GM18861 (cell line): ENCODE results near the gene TMEM164.

ENCODE experiments used
- ATAC-seq: cut with Tn5 transposase; IDR thresholded peaks from one replicate; pipeline ENCODE4 v1.9.1; 2021; ENCODE audit not compliant: unreplicated experiment

TMEM164 gene

DNA sequence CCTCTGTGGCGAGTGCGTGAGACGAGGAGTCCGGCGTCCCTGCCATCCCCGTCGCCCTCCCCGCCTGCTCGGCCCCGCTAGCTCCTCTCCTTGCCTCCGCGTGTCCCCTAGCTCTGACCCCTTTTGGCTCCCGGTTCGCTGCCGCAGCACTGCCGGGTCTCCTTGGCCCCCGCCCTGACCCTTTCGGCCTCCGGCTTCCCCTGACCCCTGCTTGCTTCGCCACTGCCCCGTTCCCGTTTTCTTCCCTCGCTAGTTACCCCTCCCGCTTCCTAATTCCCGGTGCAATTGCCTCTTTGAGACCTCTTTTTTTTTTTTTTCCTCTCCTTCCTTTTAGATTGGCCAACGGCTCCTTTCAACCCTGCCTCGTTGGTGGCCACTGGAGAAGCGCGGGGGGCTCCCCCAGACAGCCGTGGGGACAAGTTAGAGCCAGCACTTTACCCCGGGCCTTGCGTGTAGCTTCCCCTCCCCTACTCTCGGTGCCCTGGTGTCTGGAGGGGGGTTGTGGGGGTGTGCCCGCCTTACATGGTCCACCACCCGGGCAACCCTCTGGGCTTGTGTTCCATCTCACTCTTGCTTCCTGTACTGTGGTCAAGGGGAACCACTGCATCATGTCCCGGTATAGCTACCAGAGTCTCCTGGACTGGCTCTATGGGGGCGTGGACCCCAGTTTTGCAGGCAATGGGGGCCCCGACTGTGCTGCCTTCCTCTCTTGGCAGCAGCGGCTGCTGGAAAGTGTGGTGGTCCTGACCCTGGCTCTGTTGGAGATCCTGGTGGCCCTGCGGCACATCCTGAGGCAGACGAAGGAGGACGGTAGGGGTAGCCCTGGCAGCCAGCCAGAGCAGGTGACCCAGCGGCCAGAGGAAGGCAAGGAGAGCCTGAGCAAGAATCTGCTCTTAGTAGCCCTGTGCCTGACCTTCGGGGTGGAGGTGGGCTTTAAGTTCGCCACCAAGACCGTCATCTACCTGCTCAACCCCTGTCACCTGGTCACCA lies 548 bp downstream of the TMEM164 start:
- no peak for ATAC-seq

DNA sequence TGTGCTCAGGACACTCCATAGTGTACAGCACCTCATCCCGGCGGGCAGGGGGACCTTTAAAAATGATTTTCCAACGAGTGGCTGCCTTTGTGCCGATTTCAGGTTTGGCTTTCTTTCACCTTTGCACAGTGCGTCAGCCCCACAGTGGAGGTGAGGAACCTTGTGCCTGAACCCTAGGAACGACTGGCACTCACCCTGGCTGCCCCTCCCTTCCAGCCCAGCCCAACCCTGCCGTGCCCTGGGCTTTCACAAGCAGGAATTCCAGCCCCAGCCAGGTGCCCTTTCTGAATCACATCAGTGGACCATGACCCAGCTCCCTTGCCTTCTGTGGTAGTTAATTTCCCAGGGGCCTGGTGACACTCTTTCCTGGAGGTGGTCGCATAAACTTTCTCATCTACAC lies 1.3 kb downstream of the TMEM164 start:
- no peak for ATAC-seq

DNA sequence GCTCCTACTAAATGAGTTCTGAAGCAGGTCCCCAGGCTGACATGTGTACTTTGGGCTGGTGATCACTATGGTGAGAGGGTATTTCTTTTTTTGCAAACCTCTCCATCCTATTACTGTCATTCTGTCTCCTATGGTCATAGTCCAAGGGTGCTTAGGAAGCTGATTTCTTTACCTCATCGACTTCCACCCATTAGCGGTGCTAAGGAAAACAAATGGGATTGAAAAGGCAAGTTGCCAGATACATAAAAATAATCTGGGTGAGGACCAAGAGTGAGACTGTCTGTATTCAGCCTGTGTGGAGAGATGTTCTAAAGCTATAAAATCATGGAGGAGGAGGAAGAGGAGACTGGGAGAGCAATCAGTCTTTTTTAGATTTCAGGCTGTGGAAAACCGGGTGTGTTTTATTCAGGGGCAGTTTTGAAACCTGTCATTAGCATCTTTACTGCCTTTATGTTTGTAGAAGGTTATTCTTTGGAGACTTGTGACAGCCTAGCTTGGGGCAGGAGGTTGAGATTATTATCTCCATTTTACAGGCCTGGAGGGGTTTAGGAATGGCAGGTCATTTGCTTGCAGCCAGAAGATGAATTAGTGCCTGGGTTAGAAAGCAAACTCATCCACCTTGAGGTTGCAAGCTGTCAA lies 1.9 kb downstream of the TMEM164 start:
- ATAC-seq, result no peak

DNA sequence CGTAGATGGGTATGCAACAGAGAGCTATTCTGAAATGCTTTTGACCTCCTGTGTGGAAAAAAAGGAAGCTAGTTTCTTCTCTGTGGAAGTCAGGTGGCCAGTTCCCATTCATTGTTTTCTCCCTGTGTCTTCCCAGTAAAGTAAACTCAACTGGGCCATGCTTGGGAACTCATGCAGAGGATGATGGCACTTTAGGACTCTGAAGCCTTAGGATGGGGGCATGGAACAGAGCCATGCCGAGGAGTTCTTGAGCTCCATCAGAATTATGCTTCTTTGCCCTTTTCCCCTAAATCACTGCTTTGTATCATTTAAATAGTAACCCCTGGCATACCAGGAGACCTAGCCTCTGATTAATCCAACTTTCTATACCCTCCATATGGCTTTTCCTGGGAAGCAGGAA lies 3.2 kb downstream of the TMEM164 start:
- no peak for ATAC-seq

DNA sequence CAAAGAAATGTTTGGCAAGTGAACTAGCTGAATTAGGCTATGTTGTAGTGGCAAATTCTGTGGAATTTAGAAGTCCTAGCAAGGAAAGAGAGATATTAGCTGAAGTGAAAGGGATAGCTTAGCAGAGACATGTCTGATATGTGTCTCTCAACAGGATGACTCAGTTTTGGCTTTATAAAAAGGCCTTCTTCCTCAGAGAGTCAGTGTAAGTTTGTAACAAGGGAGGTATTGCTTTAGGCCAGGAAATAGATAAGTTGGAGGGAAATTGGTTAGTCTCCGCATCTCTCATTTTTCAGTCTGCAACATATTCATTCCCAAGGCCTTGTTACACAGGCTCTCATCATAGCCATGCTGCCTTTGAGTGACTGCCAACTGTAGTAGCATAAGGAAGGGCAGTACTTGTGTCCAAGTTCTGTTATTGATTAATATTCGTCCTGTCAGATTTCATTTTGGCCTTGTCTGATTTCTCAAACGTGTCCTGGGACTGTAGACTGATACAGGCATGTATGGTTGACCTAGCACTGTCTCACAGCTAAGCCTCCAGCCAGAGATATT lies 4.0 kb downstream of the TMEM164 start:
- ATAC-seq, result no peak

DNA sequence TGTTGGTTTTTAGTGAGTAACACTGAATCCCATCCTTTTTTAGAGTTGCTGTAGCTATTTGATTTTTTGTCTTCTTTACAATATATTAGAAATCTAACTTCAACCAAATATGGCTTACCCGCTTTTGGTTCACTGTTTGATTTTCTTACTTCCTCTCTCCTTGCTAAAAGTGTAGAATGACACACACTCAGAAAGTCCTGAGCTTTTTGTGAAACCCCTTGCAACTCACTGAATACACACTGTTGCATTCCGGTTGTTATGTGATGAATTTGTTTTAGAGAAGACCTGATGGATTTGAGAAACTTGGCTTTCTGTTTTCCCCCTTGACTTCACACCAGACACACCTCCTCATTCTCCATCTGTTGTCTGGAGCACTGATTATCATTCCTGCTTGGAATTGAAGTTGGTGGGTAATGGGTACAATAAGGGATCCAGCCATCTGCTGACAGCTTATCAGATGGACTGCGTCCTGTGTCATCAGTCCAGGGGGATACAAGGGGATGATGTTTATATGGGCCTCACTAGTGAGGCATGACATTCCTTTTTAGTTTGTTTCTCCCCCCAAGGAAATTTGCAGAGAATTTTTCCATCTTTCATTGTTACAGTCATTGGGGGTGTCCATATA lies 5.2 kb downstream of the TMEM164 start:
- no peak for ATAC-seq

DNA sequence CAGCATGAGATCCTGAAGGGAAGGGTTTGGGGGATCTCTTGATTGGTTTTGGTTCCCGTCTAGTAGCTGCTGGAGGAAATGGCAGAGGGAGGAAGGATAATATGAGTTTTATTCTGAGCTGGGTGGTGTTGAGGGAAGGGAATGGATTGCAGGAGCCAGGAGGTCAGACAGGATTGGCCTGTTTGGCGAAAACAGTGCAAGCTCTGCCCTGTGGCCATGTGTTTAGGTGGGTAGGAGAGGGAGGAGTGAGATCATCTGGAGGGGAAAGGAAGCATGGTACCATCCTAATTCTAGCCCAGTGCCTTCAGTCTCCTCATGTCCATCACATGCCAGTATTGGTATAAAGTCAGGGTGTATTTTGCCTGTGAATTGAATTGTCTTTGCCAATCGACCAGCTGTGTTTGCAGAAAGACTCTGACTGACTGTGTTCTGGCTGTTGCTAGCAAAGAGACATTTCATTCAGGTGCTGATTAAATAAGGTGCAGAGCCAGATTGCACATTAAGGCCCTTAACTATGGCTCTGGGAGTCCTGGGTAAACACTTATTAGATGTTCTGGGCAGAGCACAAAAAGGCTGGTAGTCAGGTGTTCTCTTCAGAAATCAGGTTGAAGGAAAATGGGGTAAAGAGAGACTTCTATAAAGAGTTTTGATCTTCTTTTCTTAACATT lies 10.0 kb downstream of the TMEM164 start:
- no peak for ATAC-seq

DNA sequence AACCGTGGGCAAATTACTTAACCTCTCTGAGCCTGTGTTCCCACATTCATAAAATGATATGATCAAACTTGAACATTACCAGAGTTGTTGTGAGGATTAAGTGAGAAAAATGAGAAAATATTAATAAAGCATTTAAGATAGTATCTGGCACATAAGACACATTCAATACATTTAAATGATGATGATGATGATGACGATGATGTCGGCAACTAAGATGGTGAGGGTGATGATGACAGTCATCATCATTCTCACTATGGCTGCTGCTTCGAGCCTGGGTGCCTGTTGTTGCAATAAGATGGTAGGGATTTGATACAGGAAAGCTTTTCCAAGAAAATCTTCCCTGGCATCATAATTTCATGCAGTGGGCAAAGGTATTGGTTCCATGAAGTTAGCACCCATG lies 11.1 kb downstream of the TMEM164 start:
- no peak for ATAC-seq

DNA sequence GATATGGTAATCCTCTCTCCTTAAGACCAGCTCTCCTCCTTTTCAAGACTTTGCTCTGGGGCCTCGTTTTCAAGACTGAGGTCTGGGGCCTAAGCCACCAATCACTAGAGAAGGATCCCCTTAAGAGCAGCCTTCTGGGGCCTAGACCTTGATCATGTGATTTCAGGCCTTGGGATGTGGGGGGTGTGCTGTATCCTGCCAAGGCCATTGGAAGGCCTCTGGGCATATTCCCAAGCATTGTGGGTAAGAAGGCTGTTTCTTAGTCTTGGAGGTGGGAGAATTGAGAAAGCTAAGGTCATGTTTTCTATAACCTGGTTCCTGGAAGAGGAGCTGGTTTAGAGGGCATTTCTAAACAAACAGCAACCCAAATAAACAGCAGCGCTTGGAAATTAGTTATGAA lies 12.1 kb downstream of the TMEM164 start:
- ATAC-seq, result no peak

DNA sequence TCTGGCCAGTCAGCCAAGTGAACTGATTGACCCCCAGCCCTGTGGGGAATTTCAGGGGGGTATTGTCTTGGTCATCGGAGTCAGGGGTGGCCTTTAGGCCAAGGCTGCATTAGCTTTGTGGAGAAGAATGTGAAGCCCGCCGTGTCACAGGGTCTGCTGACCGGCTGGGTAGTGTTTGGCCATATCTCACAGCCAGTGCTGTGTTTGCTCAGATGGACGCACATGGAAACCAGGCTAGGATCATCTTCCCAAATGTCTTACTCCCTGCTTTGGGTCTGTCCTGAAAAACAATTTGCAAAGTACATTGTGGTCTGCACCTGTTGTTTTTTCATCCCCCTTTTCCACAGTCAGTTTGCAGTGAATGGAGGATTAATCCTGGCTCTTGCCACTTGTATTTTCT lies 13.0 kb downstream of the TMEM164 start:
- no peak for ATAC-seq

DNA sequence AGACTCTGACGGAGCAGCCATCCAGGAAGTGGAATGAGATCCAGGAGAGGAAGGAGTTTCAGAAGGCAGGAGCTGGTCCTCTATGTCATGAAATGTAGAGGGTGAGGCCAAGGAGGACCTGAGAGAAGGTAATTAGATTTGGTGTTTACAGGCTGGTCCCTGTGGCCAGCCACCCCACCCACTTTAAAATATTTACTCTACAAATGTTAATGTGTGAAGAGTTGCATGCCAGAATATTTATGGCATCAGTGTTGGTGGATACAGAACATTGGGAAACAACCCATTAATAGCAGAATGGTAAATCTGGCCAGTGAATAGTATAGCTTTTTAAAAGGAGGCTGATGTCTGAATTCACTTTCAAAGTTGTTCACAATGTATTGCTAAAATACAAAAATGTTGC lies 17.6 kb downstream of the TMEM164 start:
- no peak for ATAC-seq

DNA sequence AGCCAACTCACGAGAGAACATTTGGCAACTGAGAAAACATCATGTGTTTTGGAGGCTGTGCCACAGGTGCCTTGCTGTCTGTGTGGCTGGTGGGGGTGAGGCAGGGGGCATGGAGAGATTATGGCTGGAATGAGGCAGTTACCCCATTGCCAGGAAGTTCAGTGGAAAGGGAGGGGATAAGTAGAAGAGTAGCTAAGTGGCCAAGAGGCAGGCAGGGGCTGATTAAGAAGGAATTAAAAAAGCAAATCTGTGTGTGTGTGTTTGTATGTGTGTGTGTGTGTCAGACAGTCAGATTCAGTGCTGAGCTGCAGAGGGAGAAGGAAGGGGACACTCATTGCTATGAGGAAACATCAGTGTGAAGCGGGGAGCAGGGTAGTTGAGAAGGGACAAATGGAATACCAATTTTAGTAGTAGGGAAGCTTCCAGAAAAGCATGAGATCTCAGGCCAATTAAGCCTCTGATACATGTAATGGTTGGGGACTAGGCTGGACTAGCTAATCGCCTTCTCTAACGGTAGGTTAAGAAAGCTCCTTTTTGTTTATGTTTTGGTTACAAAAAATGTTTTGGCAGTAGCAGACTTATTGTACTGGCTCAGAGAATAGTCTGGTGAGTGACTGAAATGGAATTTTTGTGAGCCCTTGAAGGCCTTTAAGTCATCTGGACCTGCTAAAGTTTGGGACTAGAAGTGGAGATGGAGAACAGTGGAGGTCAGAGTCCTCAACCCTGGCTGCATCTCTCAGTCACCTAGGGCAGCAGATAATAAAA lies 18.5 kb downstream of the TMEM164 start:
- no peak for ATAC-seq

DNA sequence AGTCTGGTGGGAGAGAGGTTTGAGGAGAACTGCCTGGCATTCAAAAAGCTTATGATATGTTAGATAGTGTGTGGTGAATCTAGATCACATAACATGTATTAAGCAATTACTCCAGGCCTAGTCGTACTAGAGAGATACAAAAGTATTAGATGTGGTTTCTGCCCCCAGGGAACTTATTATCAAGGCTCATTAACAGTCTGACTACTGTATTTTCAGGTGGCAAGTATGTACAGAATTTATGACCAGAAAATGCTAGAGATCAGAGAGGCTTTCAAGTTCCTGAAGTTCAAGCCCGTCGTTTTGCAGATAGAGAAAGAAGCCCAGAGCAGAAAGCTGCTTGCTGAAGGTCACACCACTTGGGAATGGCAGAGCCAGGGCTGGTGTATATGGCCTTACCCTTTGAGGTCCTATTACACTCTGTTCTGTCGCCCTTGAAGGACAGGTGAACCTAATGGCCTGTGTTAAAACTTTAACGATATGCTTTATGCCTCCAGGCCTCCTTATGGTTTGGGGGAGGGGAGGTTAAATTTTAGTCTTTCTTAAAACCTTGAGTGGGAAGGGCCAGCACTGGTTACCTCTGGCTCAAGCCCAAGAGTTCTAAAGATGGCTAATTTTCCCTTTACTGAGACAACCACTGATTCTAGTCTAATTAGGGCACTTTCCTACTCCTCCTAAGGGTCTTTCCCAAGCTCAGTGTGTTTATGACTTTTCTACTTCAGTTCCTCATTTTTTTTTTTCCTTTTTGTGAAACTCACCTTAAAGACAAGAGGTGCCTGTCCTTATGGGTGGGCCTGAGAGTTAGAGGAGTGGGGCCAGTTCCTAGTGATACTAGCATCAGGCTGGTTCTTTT lies 19.9 kb downstream of the TMEM164 start:
- ATAC-seq, result no peak

DNA sequence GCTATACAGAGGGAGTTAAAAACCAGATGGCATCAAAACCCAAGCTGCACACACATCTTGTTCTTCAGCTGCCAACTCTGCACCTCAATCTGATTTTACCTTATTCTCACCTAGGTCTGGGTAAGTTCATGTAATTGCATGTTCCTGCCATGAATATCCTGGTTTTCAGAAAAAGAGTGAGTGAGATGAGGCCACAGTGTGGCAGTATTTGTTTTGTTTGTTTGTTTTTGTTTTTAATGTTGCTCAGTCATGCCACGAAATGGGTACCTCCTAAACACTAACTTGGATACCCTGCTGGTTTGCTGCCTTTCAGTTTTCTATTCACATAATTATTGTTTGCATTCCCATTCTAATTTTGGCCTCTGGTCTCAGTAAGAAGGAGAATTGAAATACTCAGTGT lies 22.5 kb downstream of the TMEM164 start:
- no peak for ATAC-seq

DNA sequence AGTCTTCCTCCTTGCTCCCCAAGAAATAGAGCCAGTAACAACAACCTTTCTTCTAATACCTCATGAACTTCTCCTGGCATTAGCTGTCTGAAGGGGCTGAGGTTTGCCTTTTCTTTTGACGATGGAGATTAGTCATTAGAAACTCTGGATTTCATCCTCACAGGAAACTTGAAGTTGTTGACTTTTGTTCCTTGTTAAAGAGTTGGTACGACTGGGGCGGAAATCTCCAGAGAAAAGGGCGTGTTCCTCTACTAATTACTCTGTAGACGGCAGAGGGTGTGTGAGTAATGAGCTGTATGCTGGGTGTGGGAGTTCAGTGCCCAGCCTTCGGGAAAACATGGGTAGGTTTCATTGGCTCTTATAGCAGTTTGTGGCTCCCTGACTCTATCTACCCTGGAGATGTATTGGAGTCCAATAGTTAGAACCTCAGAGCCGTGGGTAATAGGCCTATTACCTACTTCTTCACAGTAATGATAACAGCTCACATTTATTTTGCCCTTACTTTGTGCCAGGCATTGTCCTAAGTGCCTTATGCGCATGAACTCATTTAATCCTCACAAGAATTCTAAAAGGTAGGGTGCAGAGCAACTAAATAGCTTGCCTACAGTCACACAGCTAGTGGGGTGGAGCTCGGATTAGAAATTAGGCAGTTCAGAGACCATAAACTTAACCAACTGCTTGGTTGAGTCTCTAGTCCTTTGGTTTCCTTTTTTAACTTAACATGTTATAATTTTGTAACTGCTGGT lies 23.4 kb downstream of the TMEM164 start:
- no peak for ATAC-seq

DNA sequence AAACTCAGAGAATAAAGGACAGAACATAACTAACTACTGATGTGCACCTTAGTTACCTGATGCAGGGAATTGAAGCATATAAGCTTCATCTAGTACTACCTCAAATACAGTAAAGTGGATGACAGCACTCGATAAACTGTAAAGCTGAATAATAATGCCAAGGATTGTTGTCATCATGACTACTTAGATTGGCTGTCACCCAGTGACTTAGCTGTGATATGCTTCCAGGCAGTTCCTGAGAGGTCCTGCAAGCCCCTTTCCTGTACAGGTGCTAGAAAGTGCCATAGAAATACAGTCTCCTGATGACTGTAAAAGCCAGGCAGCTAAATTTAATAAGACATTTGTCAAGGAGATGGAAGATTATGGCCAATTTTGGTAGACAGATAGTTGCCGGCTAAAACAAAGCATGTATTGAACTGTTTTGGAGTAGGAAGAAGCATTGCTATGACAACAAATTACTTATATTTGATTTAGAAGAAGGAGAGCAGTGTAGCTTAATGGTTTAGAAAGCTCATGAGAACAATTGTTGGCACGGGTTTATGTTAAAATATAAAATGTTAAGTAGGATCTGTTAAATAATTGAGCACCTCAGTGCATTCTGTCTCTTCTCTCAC lies 29.7 kb downstream of the TMEM164 start:
- ATAC-seq, result no peak

DNA sequence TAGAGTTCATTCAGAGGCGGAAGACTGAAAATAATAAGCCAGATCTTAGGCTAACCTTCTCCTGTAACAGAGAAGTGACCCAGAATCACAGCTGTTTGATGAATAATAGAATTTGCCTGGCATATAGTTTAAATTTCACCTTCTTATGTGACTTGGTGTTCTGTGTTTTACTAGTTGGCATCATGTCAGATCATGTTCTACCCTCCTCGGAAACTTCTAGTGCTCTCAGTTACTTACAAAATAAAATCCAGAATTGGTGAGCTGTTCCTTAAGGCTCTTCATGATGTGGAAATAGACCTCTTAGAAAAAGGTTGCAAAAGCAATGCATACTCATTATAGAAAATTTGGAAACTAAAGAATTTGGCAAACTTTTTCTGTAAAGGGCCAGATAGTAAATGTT lies 31.1 kb downstream of the TMEM164 start:
- no peak for ATAC-seq
